ENCODE measurements around the gene CER1. TPM values are rescaled to one million over a fixed set of nuclear protein-coding genes. Genes with fewer than 3 reads are reported as not detected.
A peak's percentile ranks its signal among the peaks of the same experiment; 100 is the strongest.

Gene CER1
- total RNA-seq (ENCODE audit: insufficient read depth, low replicate concordance): 3.9 TPM

- DNase-seq (ENCODE audit: low spot score): no peak
Observed at GRCh38 chr9:14722391-14723035, at the start of gene CER1. TSS of gene CER1 (minus strand) at chr9:14722733. CDS start at chr9:14722672, 61 bp downstream.

- no peak for DNase-seq (ENCODE audit: low spot score)
Observed at GRCh38 chr9:14770592-14770991, 48.1 kb upstream of the CER1 start.

GRCh38 chr9:14769230-14769571, 46.7 kb upstream of the CER1 start:
- DNase-seq (ENCODE audit: low spot score): no peak

- peak; percentile 61 for DNase-seq (ENCODE audit: low spot score)
Observed at GRCh38 chr9:14768405-14769229, 46.1 kb upstream of the CER1 start.

GRCh38 chr9:14766299-14766698, 43.8 kb upstream of the CER1 start:
- peak; percentile 34 for DNase-seq (ENCODE audit: low spot score)

- DNase-seq (ENCODE audit: low spot score): no peak
Observed at GRCh38 chr9:14761584-14761983, 39.1 kb upstream of the CER1 start.

GRCh38 chr9:14760060-14760459, 37.5 kb upstream of the CER1 start:
- DNase-seq (ENCODE audit: low spot score): no peak

- DNase-seq (ENCODE audit: low spot score): no peak
Observed at GRCh38 chr9:14756291-14756690, 33.8 kb upstream of the CER1 start.

- DNase-seq (ENCODE audit: low spot score): no peak
Observed at GRCh38 chr9:14752871-14753270, 30.3 kb upstream of the CER1 start.

- peak; percentile 38 for DNase-seq (ENCODE audit: low spot score)
Observed at GRCh38 chr9:14752271-14752670, 29.7 kb upstream of the CER1 start.

- peak; percentile 42 for DNase-seq (ENCODE audit: low spot score)
Observed at GRCh38 chr9:14750821-14751220, 28.3 kb upstream of the CER1 start.

- DNase-seq (ENCODE audit: low spot score): no peak
Observed at GRCh38 chr9:14749741-14750211, 27.2 kb upstream of the CER1 start.

GRCh38 chr9:14748373-14748772, 25.8 kb upstream of the CER1 start:
- DNase-seq (ENCODE audit: low spot score): no peak

GRCh38 chr9:14747111-14747510, 24.6 kb upstream of the CER1 start:
- DNase-seq (ENCODE audit: low spot score): no peak

GRCh38 chr9:14746626-14747025, 24.1 kb upstream of the CER1 start:
- no peak for DNase-seq (ENCODE audit: low spot score)

GRCh38 chr9:14744768-14745167, 22.2 kb upstream of the CER1 start:
- no peak for DNase-seq (ENCODE audit: low spot score)

- DNase-seq (ENCODE audit: low spot score): no peak
Observed at GRCh38 chr9:14741369-14741768, 18.8 kb upstream of the CER1 start.

- no peak for DNase-seq (ENCODE audit: low spot score)
Observed at GRCh38 chr9:14733133-14733532, 10.6 kb upstream of the CER1 start.

GRCh38 chr9:14731294-14731981, 8.9 kb upstream of the CER1 start:
- DNase-seq (ENCODE audit: low spot score): no peak

GRCh38 chr9:14730461-14730898, 7.9 kb upstream of the CER1 start:
- DNase-seq (ENCODE audit: low spot score): no peak

GRCh38 chr9:14723301-14723700, 768 bp upstream of the CER1 start:
- DNase-seq (ENCODE audit: low spot score): no peak

GRCh38 chr9:14719231-14719923, 3.2 kb downstream of the CER1 start:
- DNase-seq (ENCODE audit: low spot score): no peak
